Measurements from ENCODE around the gene CIZ1. TPM values are rescaled to one million over a fixed set of nuclear protein-coding genes. Genes with fewer than 3 reads are reported as not detected.
"Not testable (repeated sequence)": the region's sequence is repeated elsewhere in the genome, so short reads cannot be mapped to it uniquely, and the experiment has no call there.

CIZ1 gene
- polyA plus RNA-seq, 3 donors from 2014 or later = 4.4 to 36.4 (median 9.1) TPM

DNA sequence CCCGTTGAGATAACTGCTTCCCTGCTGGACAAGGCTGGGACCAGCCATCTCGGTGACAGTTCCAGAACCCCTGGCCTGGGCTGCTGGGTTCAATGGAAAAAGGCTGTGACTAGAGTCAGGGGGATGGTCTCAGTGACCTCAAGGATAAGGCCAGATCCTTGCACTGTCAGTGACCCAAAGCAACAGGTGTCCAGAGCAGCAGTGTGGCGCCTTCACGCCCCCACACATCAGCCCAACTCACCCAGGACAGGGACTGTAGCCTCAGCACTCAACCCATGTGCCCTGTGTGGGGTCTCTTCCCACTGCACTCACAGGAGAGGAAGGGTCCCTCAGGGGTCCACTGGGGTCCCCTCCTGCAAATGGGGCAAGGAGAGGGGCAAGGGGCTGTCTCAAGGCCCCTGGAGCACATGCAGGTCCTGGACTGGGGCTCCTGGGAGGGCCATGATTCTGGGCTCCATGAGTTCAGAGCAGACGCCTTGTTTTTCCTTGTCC is 42.8 kb downstream of the CIZ1 start:
- DNase-seq = no peak
- Mint-ChIP-seq H3K4me1 (no peaks in the 10 kb centered on the region), H3K27ac (no peak overlapping the region), H3K27me3 (ENCODE audit: low read depth in 3 of 3) (peaks cover 0 to 4% (median 0%) of the 10 kb centered on the region in 3 donors), H3K4me3 (no peak overlapping the region), H3K36me3 (no peaks in the 10 kb centered on the region), H3K9me3 (no peaks in the 10 kb centered on the region)

DNA sequence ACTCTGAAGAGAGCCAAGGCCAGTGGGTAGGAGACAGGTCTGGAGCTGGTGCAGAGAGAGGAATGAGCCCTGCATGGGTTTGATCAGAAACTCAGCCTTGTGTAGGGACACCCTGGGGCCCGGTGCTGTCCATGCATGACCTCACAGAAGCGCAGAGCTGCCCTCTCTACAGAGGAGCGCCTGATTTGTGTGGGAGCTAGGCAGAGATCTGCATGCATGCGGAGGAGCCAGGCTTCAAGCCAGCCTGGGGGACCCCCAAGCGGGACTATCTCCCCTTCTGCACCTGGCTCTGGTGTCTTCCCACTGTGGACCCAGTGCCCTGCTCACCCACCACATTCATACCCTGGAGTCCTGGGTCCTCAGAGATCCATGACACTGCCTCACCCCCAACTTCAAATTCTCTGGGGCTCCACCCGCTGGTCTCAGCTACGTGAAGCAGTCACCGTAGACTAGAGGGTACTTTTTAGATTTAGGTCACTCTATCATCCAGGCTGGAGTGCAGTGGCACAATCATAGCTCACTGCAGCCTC is 44.7 kb downstream of the CIZ1 start:
- Mint-ChIP-seq H3K4me1 (no peaks in the 10 kb centered on the region), H3K27ac (no peak overlapping the region), H3K36me3 (no peaks in the 10 kb centered on the region), H3K27me3 (ENCODE audit: low read depth in 3 of 3) (peaks cover 0 to 3% (median 0%) of the 10 kb centered on the region in 3 donors), H3K9me3 (no peaks in the 10 kb centered on the region), H3K4me3 (no peak overlapping the region)
- DNase-seq = no peak

DNA sequence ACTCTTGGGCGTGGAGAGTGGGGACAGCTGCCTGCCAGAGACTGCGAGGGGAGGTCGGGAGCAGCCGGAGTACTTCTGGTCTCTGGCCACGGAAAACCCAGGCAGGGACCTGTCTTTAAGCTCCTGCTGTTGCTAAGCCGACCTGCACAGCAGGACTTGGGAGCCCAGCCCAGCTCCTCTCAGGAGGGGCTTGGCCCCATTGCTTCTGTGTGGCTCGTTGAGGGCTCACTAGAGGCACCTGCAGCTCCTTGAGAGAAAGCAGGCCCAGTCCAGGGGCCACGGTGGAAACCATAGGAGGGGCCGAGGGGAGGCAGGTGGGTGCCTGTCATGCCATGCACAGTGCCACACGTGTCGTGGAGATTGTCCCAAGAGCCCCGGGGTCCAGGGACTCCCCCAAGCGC is 45.4 kb downstream of the CIZ1 start:
- H3K36me3 Mint-ChIP-seq = no peaks in the 10 kb centered on the region
- peaks cover 0 to 3% (median 0%) of the 10 kb centered on the region in 3 donors for H3K27me3 Mint-ChIP-seq (ENCODE audit: low read depth in 3 of 3)
- H3K27ac Mint-ChIP-seq = no peak overlapping the region
- H3K9me3 Mint-ChIP-seq = no peaks in the 10 kb centered on the region
- no peak for DNase-seq
- no peaks in the 10 kb centered on the region for H3K4me1 Mint-ChIP-seq
- H3K4me3 Mint-ChIP-seq = no peak overlapping the region

DNA sequence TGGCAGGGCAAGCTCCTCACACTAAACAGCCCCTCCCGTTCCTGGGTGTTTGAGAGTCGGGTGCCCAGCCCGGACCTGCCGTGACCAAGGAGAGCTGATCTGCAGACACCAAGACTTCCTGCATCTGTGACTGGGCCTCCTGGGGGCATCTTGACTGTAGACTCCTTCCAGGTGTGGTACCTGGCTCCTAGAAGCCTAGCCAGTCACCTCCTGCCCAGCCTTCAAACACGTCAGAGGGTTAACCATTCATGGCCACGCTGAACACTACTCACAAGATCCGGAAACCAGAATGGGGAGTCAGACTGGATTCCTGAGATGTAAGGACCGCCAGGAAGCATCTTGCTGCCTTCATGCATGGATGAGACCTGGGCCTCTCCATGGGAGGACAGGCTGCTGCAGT is 45.8 kb downstream of the CIZ1 start:
- DNase-seq = no peak
- no peaks in the 10 kb centered on the region for H3K4me1 Mint-ChIP-seq
- no peaks in the 10 kb centered on the region for H3K36me3 Mint-ChIP-seq
- no peaks in the 10 kb centered on the region for H3K9me3 Mint-ChIP-seq
- no peak overlapping the region for H3K27ac Mint-ChIP-seq
- H3K27me3 Mint-ChIP-seq (ENCODE audit: low read depth in 3 of 3) = peaks cover 0 to 3% (median 0%) of the 10 kb centered on the region in 3 donors
- H3K4me3 Mint-ChIP-seq = no peak overlapping the region

DNA sequence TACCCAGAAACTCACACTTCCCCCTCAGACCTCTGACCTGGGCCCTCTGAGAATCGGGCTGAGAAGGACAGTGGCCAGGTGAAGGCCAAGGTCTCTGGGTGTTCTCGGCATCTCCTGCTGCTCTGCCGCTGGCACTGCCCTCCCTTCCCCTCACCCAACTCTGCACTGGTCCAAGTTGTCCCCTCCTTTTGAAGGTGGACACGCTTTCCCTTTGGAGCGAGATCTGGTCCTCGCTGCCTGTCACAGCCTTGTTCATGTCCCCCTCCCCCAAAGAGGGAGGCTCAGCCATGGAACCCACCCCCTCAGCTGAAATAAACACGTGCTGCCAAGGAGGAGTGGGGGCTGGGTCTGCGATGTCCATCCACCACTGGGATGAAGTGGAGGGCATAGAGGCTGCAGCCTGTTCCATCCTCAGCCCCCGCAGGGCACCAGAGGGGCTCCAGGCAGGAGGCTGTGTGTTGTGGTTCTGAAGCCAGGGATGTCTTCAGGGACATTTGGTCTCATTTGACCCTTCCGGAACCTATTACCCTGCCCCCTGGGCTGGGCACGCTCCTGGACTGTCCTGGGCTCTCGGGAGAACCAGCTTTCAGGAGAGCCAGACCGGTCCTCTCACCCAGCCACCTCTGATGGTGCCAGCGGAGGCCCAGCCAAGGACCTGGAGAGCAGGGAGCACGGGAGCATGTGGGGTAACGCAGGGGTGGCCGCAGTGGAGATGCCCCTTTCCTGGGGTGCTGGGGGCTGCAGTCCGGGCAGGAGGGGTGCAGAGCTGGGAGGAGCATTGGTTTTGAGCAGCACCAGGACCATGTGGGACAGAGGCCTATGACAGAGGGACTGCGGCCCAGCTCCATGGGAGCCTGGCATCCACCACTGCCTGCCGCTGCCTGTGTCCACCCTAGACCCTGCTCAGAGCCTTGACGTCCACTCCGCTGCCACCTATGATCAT is 46.9 kb downstream of the CIZ1 start:
- no peaks in the 10 kb centered on the region for H3K9me3 Mint-ChIP-seq
- H3K27ac Mint-ChIP-seq = no peak overlapping the region
- H3K27me3 Mint-ChIP-seq (ENCODE audit: low read depth in 3 of 3) = peaks cover 0 to 3% (median 0%) of the 10 kb centered on the region in 3 donors
- no peak for DNase-seq
- no peak overlapping the region for H3K4me3 Mint-ChIP-seq
- H3K4me1 Mint-ChIP-seq = no peaks in the 10 kb centered on the region
- no peaks in the 10 kb centered on the region for H3K36me3 Mint-ChIP-seq

DNA sequence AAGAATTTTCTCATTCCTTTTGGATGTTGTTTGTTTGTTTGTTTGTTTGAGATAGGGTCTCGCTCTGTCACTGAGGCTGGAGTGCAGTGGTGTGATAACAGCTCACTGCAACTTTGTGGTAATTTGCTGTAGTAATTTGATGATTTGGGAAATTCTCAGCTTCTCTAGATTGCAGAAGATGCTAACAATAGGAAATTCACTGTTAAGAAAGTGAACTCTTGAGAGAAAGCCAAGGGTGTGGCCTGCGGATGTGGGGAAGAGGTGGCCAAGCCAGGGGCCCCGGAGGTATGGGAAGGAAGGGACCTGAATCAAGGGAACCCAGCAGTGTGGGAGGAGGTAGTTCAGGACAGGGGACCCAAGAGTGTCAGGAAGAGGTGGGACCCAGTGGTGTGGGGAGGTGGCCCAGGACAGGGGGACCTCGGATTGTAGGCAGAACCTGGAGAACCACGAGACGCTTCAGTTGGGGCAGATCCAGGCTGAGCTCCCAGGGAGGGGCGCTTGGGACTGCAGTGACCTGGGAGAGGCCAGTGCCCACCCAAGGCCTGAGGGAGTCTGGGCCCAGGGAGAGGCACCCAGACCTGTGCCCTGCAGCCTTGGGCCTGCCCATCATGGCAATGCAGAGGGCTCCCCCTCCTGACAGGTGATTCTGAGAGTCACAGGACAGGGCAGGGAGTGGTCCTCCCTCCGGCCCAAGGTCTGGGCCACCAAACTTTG is 47.7 kb downstream of the CIZ1 start:
- Mint-ChIP-seq H3K4me3 (no peak overlapping the region), H3K9me3 (no peaks in the 10 kb centered on the region), H3K27ac (peak overlapping the region in 1 of 6 donors; percentile 13), H3K36me3 (no peaks in the 10 kb centered on the region), H3K4me1 (no peaks in the 10 kb centered on the region), H3K27me3 (ENCODE audit: low read depth in 3 of 3) (no peaks in the 10 kb centered on the region)
- DNase-seq = no peak

DNA sequence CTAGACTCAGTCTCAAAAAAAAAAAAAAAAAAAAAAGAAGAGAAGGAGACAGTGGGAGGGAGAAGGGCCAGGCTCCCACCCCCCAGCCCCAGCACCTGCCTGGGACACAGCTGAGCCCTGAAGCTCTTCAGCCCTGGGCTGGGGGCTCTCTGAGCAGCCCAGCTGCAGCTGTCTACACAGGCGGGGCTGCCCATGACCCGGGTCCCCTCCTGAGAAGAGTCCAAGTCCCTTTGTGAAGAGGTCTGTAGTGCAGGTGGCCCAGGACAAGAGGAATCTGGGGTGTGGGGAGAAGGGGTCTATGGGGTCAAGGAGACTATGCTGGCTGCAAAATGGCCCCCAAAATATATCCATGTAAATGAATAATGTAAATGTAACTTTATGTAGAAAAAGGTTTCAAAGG is 48.8 kb downstream of the CIZ1 start:
- Mint-ChIP-seq H3K36me3 (no peaks in the 10 kb centered on the region), H3K27me3 (ENCODE audit: low read depth in 3 of 3) (peaks cover 0 to 2% (median 0%) of the 10 kb centered on the region in 3 donors), H3K9me3 (no peaks in the 10 kb centered on the region), H3K4me3 (no peak overlapping the region), H3K27ac (no peak overlapping the region), H3K4me1 (no peaks in the 10 kb centered on the region)
- DNase-seq = no peak

DNA sequence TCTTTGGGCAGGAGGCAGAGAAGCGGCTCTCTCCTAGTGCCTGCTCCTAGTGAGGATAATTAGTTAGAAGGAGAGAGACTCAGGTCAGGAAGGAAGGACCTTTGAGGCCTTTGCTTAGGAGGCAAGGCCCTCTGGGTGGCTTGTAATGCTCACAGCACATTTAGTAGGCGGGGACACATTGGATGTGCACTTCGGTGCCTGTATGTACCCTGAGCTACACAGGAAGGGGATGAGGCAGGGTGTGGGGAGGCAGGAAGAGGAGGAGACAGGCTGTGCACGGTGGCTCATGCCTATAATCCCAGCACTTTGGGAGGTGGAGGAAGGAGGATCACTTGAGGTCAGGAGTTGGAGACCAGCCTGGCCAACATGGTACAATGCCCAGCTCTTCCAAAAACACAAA is 49.3 kb downstream of the CIZ1 start:
- DNase-seq = no peak
- H3K4me1 Mint-ChIP-seq = no peaks in the 10 kb centered on the region
- no peak overlapping the region for H3K4me3 Mint-ChIP-seq
- no peaks in the 10 kb centered on the region for H3K36me3 Mint-ChIP-seq
- peak overlapping the region in 1 of 6 donors; percentile 56 for H3K27ac Mint-ChIP-seq
- no peaks in the 10 kb centered on the region for H3K9me3 Mint-ChIP-seq
- H3K27me3 Mint-ChIP-seq (ENCODE audit: low read depth in 3 of 3) = peaks cover 0 to 2% (median 0%) of the 10 kb centered on the region in 3 donors

DNA sequence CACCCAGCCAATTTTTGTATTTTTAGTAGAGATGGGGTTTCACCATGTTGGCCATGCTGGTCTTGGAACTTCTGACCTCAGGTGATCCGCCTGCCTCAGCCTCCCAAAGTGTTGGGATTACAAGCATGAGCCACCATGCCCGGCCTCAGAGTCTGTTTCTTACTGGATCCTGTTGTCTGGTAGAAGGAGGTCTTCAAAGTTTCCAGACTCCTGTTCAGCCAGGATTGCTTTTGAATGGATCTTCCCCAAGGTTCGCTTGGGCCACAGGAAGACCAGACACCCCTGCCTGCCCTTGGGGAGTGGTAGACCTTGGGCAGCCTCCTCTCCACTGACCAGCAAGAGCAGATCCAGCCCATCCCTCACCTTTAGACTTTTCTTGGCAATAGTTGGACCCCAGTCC is 49.8 kb downstream of the CIZ1 start:
- peaks cover 0 to 2% (median 0%) of the 10 kb centered on the region in 3 donors for H3K27me3 Mint-ChIP-seq (ENCODE audit: low read depth in 3 of 3)
- no peak for DNase-seq
- no peaks in the 10 kb centered on the region for H3K4me1 Mint-ChIP-seq
- H3K4me3 Mint-ChIP-seq = no peak overlapping the region
- no peaks in the 10 kb centered on the region for H3K36me3 Mint-ChIP-seq
- no peak overlapping the region for H3K27ac Mint-ChIP-seq
- no peaks in the 10 kb centered on the region for H3K9me3 Mint-ChIP-seq

DNA sequence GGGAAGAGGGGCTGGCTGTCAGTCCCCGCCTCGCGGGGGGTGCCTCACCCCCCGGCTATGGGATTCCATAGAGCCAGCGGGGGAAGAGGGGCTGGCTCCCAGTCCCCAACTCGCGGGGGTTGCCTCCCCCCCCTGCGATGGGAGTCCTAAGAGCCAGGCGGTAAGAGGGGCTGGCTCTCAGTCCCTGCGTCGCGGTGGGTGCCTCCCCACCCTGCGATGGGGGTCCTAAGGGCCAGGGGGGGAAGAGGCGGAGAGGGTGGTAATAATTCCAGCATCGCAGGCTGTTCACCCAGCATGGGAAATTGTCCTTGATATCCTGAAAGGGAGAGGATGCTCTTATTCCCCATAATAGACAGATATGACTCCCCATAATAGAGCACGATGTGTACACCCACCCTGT is 51.8 kb downstream of the CIZ1 start:
- Mint-ChIP-seq H3K27me3 (ENCODE audit: low read depth in 3 of 3) (peaks cover 0 to 2% (median 0%) of the 10 kb centered on the region in 3 donors), H3K9me3 (no peaks in the 10 kb centered on the region), H3K27ac (no peak overlapping the region), H3K4me1 (no peaks in the 10 kb centered on the region), H3K4me3 (no peak overlapping the region), H3K36me3 (no peaks in the 10 kb centered on the region)
- DNase-seq = no peak

DNA sequence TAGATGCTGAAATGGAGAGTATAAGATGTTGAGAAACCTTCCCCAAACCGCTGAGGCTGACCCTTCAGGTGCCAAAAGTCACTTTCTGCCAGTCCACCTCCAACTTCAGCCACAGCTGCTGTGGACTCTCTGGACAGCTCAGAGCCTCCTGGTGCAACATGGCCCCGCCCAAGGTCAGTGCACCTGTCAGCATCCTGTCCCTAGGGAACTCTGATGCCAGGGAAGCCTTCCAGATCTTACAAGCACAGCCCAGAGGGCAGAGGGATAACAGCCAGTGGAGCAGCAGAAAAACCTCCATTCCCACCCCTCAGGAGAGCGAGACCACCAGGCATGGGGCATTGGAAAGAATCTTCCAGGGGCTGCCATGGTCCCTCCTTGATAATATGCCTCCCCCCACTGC is 53.4 kb downstream of the CIZ1 start:
- H3K4me3 Mint-ChIP-seq = no peak overlapping the region
- H3K27ac Mint-ChIP-seq = no peak overlapping the region
- H3K36me3 Mint-ChIP-seq = no peaks in the 10 kb centered on the region
- DNase-seq = no peak
- peaks cover 0 to 2% (median 2%) of the 10 kb centered on the region in 3 donors for H3K27me3 Mint-ChIP-seq (ENCODE audit: low read depth in 3 of 3)
- no peaks in the 10 kb centered on the region for H3K4me1 Mint-ChIP-seq
- H3K9me3 Mint-ChIP-seq = no peaks in the 10 kb centered on the region

DNA sequence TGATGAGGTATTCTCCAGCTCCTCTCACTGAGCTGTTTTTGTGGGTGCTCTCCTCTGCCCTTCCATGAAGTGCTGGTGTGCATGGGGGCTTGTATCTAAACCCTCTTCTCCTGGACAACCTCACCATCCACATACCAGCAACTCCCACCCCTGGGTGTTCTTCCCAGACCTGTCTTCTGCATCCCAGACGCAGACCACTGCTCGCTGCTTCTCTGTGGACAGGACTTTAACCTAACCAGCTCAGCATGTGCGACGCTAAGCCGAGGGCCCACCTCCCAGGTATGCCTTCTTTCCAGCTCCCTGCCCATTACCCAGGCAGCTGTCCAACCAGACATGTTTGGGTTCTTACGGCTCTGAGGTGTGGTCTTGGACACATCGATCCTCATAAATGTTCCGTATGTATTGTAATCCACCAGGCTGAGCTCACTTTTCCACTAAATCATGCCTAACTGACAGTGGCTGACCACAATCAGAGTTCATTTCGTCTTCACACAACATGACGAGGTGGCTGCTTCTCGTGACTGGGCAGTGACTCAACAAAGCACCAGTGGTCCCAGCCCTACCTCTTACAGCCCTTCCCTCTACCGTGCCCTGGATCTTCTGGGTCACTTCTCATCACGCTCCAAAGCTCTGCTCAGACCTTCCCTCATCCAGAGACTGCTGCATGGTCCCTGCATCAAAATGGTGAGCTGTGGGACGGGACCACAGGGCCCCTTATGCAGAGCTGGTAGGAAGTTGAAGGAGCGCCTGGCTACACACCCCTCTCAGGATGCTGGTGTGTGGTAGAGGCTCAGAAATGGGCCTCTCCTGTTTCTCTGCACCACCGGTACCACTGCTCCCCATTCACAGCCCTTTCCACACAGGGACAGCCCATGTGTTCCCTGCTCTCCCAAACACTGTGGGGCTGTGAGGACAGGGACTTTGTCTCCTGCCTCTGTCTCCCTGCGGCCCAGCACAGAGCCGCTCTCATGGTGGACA is 54.3 kb downstream of the CIZ1 start:
- H3K4me3 Mint-ChIP-seq = no peak overlapping the region
- no peaks in the 10 kb centered on the region for H3K4me1 Mint-ChIP-seq
- H3K27me3 Mint-ChIP-seq (ENCODE audit: low read depth in 3 of 3) = peaks cover 2 to 3% (median 2%) of the 10 kb centered on the region in 3 donors
- H3K27ac Mint-ChIP-seq = peak overlapping the region in 1 of 6 donors; percentile 35
- no peak for DNase-seq
- H3K36me3 Mint-ChIP-seq = no peaks in the 10 kb centered on the region
- H3K9me3 Mint-ChIP-seq = no peaks in the 10 kb centered on the region

DNA sequence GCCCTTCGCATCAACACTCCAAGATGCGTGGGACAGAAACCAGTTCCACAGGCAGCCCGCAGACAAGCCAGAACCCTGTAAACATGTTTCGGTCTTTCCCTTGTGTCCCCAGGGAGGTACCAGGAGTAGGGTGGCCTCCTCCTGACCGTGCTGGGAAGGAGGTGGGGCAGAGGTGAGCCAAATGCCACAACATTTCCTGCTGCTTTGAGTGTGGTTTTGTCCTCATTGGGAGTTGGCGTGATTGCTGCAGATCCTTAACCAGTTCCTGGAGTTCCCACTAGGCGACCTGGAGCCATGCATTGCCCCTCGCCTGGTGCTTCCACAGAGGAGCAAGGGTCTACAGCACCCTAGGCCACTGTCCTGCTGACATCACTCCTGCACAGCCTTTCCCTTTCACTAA is 55.8 kb downstream of the CIZ1 start:
- not testable (repeated sequence) for H3K4me3 Mint-ChIP-seq; DNase-seq; H3K27ac Mint-ChIP-seq; H3K9me3 Mint-ChIP-seq; H3K36me3 Mint-ChIP-seq; H3K27me3 Mint-ChIP-seq (ENCODE audit: low read depth in 3 of 3); H3K4me1 Mint-ChIP-seq
